Hepatocyte (in vitro differentiated cells): ENCODE results near the gene TMEM14C. TPM values are rescaled to one million over a fixed set of nuclear protein-coding genes. Genes with fewer than 3 reads are reported as not detected.
A peak's percentile ranks its signal among the peaks of the same experiment; 100 is the strongest.

Experiments
- DNase-seq: peaks from one replicate; pipeline ENCODE4 v3.0.0-alpha.2; 2016; ENCODE audit warnings: low spot score
- H2AFZ ChIP-seq: fragments of 200-600 bp; sonication (generic); 2 replicates; pipeline ENCODE4 v1.6.0; 2016; ENCODE audit warnings: antibody characterized with exemption, mild to moderate bottlenecking
- H3K27ac ChIP-seq: fragments of 200-600 bp; sonication (generic); 2 replicates; pipeline ENCODE4 v1.5.1; 2016; ENCODE audit warnings: mild to moderate bottlenecking
- H3K27me3 ChIP-seq: fragments of 200-600 bp; sonication (generic); 2 replicates; pipeline ENCODE4 v1.6.1; 2016
- H3K36me3 ChIP-seq: fragments of 200-600 bp; sonication (generic); replicated peaks from 2 replicates; pipeline ENCODE4 v1.5.1; 2016; ENCODE audit warnings: low read depth; ENCODE audit not compliant: insufficient read depth
- H3K4me1 ChIP-seq: fragments of 200-600 bp; sonication (generic); 2 replicates; pipeline ENCODE4 v1.5.1; 2016; ENCODE audit warnings: mild to moderate bottlenecking, moderate library complexity; ENCODE audit not compliant: insufficient read depth
- H3K4me2 ChIP-seq: fragments of 200-600 bp; sonication (generic); 2 replicates; pipeline ENCODE4 v1.6.0; 2016
- H3K4me3 ChIP-seq: fragments of 200-600 bp; sonication (generic); 2 replicates; pipeline ENCODE4 v1.5.1; 2016; ENCODE audit warnings: mild to moderate bottlenecking
- H3K79me2 ChIP-seq: fragments of 200-600 bp; sonication (generic); 2 replicates; pipeline ENCODE4 v1.6.0; 2017; ENCODE audit warnings: mild to moderate bottlenecking
- H3K9me2 ChIP-seq: fragments of 200-600 bp; sonication (generic); replicated peaks from 2 replicates; pipeline ENCODE4 v1.6.0; 2017; ENCODE audit warnings: mild to moderate bottlenecking; ENCODE audit not compliant: insufficient read depth
- H3K9me3 ChIP-seq: fragments of 200-600 bp; sonication (generic); 2 replicates; pipeline ENCODE4 v1.5.1; 2016; ENCODE audit warnings: low read depth, mild to moderate bottlenecking
- H4K20me1 ChIP-seq: fragments of 200-600 bp; sonication (generic); 2 replicates; pipeline ENCODE4 v1.6.0; 2016; ENCODE audit warnings: mild to moderate bottlenecking; ENCODE audit not compliant: insufficient read depth, poor library complexity, severe bottlenecking
- CTCF ChIP-seq: fragments of 200-600 bp; sonication (generic); IDR thresholded peaks from 2 replicates; pipeline ENCODE4 v1.5.1; 2016; ENCODE audit warnings: antibody characterized with exemption, mild to moderate bottlenecking; ENCODE audit not compliant: poor library complexity
- EZH2 ChIP-seq: fragments of 200-600 bp; sonication (generic); IDR thresholded peaks from 2 replicates; pipeline ENCODE4 v1.6.1; 2016; ENCODE audit warnings: antibody characterized with exemption, mild to moderate bottlenecking, borderline replicate concordance
- EZH2phosphoT487 ChIP-seq: fragments of 200-600 bp; sonication (generic); IDR thresholded peaks from one replicate; pipeline ENCODE4 v1.6.1; 2018; ENCODE audit warnings: antibody characterized with exemption, mild to moderate bottlenecking, low read depth, moderate library complexity; ENCODE audit not compliant: unreplicated experiment, severe bottlenecking
- WGBS: methylation state at CpG from one replicate; pipeline ENCODE4 v1.1.6; 2016; ENCODE audit warnings: low lambda C conversion rate; ENCODE audit errors: missing lambda C conversion rate; 5-methylcytosine and 5-hydroxymethylcytosine counted together
- polyA plus RNA-seq: library from polyadenylated mRNA; unstranded; fragments of >200 nt; fragmentation: Nextera tagmentation; extraction: Ambion mirVana; gene quantifications from 2 replicates; pipeline ENCODE4 v1.2.1, GENCODE V29; 2016
- total RNA-seq: library from RNA; depleted of rRNA; stranded (reverse); fragments of >200 nt; gene quantifications from 2 replicates; pipeline ENCODE4 v1.2.3, GENCODE V29; 2014

TMEM14C gene
- total and polyA plus RNA-seq, 2 experiments from 2014 or later = 155 to 176 TPM

GRCh38 chr6:10681795-10682194, 41.1 kb upstream of the TMEM14C start:
- H3K4me1 ChIP-seq = peaks cover 10% of the 10 kb centered on the region
- H3K4me2 ChIP-seq = no peak overlapping the region
- peak overlapping the region; percentile 76 for H3K27ac ChIP-seq
- H3K9me3 ChIP-seq = no peaks in the 10 kb centered on the region
- TF ChIP-seq EZH2phosphoT487 (no peak), EZH2 (no peak), CTCF (no peak)
- no peaks in the 10 kb centered on the region for H3K27me3 ChIP-seq
- H3K79me2 ChIP-seq = no peaks in the 10 kb centered on the region
- no peak for DNase-seq
- no peaks in the 10 kb centered on the region for H3K36me3 ChIP-seq
- H3K4me3 ChIP-seq = no peak overlapping the region
- H4K20me1 ChIP-seq = no peaks in the 10 kb centered on the region
- no peak overlapping the region for H2AFZ ChIP-seq
- WGBS = 26% methylated on average over 3 of the region's 3 CpGs
- H3K9me2 ChIP-seq = no peaks in the 10 kb centered on the region

- no peak overlapping the region for H3K4me3 ChIP-seq
- TF ChIP-seq EZH2 (no peak), CTCF (no peak), EZH2phosphoT487 (no peak)
- no peaks in the 10 kb centered on the region for H3K36me3 ChIP-seq
- H4K20me1 ChIP-seq = no peaks in the 10 kb centered on the region
- H3K4me2 ChIP-seq = no peak overlapping the region
- no peaks in the 10 kb centered on the region for H3K27me3 ChIP-seq
- no peaks in the 10 kb centered on the region for H3K79me2 ChIP-seq
- H3K4me1 ChIP-seq = peaks cover 13% of the 10 kb centered on the region
- H3K9me2 ChIP-seq = no peaks in the 10 kb centered on the region
- H2AFZ ChIP-seq = no peak overlapping the region
- DNase-seq = no peak
- peak overlapping the region; percentile 76 for H3K27ac ChIP-seq
- H3K9me3 ChIP-seq = no peaks in the 10 kb centered on the region
Observed at GRCh38 chr6:10682355-10682988, 40.4 kb upstream of the TMEM14C start.

GRCh38 chr6:10684618-10685017, 38.3 kb upstream of the TMEM14C start:
- 90% methylated on average over 5 of the region's 5 CpGs for whole genome bisulfite sequencing

More at GRCh38 chr6:10684618-10685017, 38.3 kb upstream of the TMEM14C start:
- Histone ChIP-seq H3K9me2 (no peaks in the 10 kb centered on the region), H3K4me2 (no peak overlapping the region), H3K4me1 (peaks cover 18% of the 10 kb centered on the region), H2AFZ (no peak overlapping the region), H3K27me3 (no peaks in the 10 kb centered on the region), H3K27ac (no peak overlapping the region), H4K20me1 (no peaks in the 10 kb centered on the region), H3K9me3 (no peaks in the 10 kb centered on the region), H3K36me3 (no peaks in the 10 kb centered on the region), H3K79me2 (no peaks in the 10 kb centered on the region), H3K4me3 (no peak overlapping the region)
- TF ChIP-seq EZH2 = no peak
- no peak for TF ChIP-seq EZH2phosphoT487
- no peak for TF ChIP-seq CTCF
- no peak for DNase-seq
